DOHH2 (cell line): ENCODE data around the gene SELENOS.

Source experiments
- H3F3A ChIP-seq: fragments of 200-600 bp; sonication (generic), shearing (Covaris generic); 2 replicates; pipeline ENCODE4 v1.6.0; 2016; ENCODE audit warnings: antibody characterized with exemption, mild to moderate bottlenecking; ENCODE audit not compliant: control insufficient read depth, insufficient read depth
- H3K27ac ChIP-seq: fragments of 200-600 bp; sonication (generic); 2 replicates; pipeline ENCODE4 v1.5.1; 2014; ENCODE audit warnings: low read depth, mild to moderate bottlenecking, low read length, moderate library complexity
- H3K27me3 ChIP-seq: fragments of 200-600 bp; sonication (generic); 2 replicates; pipeline ENCODE4 v1.6.1; 2014; ENCODE audit warnings: mild to moderate bottlenecking, low read length, mixed read lengths; ENCODE audit not compliant: control insufficient read depth
- H3K36me3 ChIP-seq: fragments of 200-600 bp; sonication (generic); 2 replicates; pipeline ENCODE4 v1.6.1; 2014; ENCODE audit warnings: mild to moderate bottlenecking, low read length, moderate library complexity, mixed read lengths; ENCODE audit not compliant: control insufficient read depth
- H3K4me1 ChIP-seq: fragments of 200-600 bp; sonication (generic); 2 replicates; pipeline ENCODE4 v1.6.1; 2014; ENCODE audit warnings: mild to moderate bottlenecking, low read length, mixed read lengths; ENCODE audit not compliant: control insufficient read depth
- H3K4me2 ChIP-seq: fragments of 200-600 bp; sonication (generic); 2 replicates; pipeline ENCODE4 v1.6.0; 2014; ENCODE audit warnings: mild to moderate bottlenecking, low read length, moderate library complexity
- H3K4me3 ChIP-seq: fragments of 200-600 bp; sonication (generic); 2 replicates; pipeline ENCODE4 v1.5.1; 2014; ENCODE audit warnings: mild to moderate bottlenecking, low read length, mixed read lengths
- H3K79me2 ChIP-seq: fragments of 200-600 bp; sonication (generic); 2 replicates; pipeline ENCODE4 v1.6.1; 2014; ENCODE audit warnings: mild to moderate bottlenecking, low read length, mixed read lengths; ENCODE audit not compliant: control insufficient read depth
- H3K9me2 ChIP-seq: fragments of 200-600 bp; sonication (generic); replicated peaks from 2 replicates; pipeline ENCODE4 v1.6.1; 2014; ENCODE audit warnings: mild to moderate bottlenecking, low read length, mixed read lengths; ENCODE audit not compliant: control insufficient read depth
- H3K9me3 ChIP-seq: fragments of 200-600 bp; sonication (generic); 2 replicates; pipeline ENCODE4 v1.6.1; 2014; ENCODE audit warnings: antibody characterized with exemption, low read length, mixed read lengths; ENCODE audit not compliant: control insufficient read depth, insufficient read depth
- H4K20me1 ChIP-seq: fragments of 200-600 bp; sonication (generic); 2 replicates; pipeline ENCODE4 v1.6.0; 2014; ENCODE audit warnings: low read depth, mild to moderate bottlenecking, antibody characterized with exemption, low read length, moderate library complexity; ENCODE audit not compliant: control insufficient read depth, insufficient read depth
- EZH2phosphoT487 ChIP-seq: fragments of 200-600 bp; sonication (generic); IDR thresholded peaks from 2 replicates; pipeline ENCODE4 v1.6.1; 2017; ENCODE audit warnings: borderline replicate concordance, mild to moderate bottlenecking, antibody characterized with exemption, low read length, moderate library complexity, mixed read lengths
- TF ChIP-seq, protein P1 (sequence below): fragments of 200-600 bp; sonication (generic); IDR thresholded peaks from one replicate; pipeline ENCODE4 v1.5.1; 2014; ENCODE audit warnings: antibody characterized with exemption, mild to moderate bottlenecking, low read depth, low read length; ENCODE audit not compliant: poor library complexity, severe bottlenecking

The SELENOS gene

DNA sequence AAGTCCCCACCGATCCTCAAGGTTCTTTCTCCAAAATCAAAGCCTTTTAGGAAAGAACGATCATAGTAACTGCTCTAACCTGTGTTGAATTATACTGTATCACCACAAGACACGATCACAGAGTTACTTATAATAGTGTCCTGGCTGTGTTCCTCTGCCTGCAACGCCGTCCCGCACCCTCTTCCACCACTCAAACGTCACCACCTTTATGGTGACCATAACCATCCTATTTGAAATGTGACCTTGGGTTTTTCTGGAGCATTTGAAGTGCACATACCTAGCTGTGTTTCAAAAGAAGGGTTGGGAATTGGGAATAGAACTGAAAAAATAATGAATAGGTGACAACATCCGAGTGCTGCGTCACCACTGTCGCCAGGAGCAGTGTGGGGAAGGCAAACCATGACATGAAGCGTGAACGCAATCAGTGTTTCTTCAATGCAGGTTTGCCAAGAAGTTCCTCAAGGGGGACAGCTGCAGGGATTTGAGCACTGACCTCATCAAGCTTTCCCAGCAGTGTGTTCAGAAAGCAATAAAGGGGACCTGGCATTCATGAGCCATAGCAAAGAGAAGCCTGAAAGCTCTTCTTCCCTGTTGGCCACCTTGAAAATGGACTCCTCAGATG, 769 bp upstream of the SELENOS start:
- Histone ChIP-seq H3K79me2 (peaks cover 16% of the 10 kb centered on the region), H3K9me2 (no peaks in the 10 kb centered on the region), H3K9me3 (no peaks in the 10 kb centered on the region), H3K27me3 (no peaks in the 10 kb centered on the region), H3K4me3 (peak overlapping the region; percentile 79), H4K20me1 (no peaks in the 10 kb centered on the region), H3K27ac (no peak overlapping the region), H3F3A (peaks cover 34% of the 10 kb centered on the region), H3K36me3 (peaks cover 57% of the 10 kb centered on the region), H3K4me1 (peaks cover 14% of the 10 kb centered on the region), H3K4me2 (peak overlapping the region; percentile 81)
- TF ChIP-seq EZH2phosphoT487 = no peak
- TF ChIP-seq, protein P1, sequence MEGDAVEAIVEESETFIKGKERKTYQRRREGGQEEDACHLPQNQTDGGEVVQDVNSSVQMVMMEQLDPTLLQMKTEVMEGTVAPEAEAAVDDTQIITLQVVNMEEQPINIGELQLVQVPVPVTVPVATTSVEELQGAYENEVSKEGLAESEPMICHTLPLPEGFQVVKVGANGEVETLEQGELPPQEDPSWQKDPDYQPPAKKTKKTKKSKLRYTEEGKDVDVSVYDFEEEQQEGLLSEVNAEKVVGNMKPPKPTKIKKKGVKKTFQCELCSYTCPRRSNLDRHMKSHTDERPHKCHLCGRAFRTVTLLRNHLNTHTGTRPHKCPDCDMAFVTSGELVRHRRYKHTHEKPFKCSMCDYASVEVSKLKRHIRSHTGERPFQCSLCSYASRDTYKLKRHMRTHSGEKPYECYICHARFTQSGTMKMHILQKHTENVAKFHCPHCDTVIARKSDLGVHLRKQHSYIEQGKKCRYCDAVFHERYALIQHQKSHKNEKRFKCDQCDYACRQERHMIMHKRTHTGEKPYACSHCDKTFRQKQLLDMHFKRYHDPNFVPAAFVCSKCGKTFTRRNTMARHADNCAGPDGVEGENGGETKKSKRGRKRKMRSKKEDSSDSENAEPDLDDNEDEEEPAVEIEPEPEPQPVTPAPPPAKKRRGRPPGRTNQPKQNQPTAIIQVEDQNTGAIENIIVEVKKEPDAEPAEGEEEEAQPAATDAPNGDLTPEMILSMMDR = no peak

DNA sequence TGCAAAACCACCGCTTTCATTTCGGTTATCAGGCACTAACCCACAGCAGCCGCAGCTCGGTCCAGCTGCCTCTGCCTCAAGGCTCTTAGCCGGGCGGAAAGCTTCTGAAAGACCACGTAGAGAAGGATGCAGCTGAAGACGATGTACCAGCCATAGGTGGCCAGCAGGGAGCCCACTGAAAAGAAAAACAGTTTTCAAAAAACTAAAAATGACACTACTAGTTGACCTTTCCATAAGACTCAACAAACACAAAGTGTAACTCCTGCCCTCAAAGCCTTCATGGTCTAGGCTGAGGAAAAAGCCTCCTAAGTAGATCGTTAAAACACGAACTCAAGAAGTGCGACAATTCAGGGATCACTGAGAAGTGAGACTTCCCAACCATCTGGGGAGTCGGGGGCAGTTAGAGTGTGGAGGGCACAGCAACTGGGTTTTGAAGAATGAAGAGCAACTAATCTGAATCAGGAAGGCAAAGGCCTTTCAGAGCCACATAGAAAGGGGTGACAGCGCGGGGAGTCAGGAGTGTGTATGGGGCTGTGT, 716 bp downstream of the SELENOS start:
- no peak overlapping the region for H3K27ac ChIP-seq
- H3K4me1 ChIP-seq = peaks cover 14% of the 10 kb centered on the region
- H3K79me2 ChIP-seq = peaks cover 16% of the 10 kb centered on the region
- H3K36me3 ChIP-seq = peaks cover 56% of the 10 kb centered on the region
- peak overlapping the region; percentile 81 for H3K4me2 ChIP-seq
- no peaks in the 10 kb centered on the region for H3K27me3 ChIP-seq
- H3F3A ChIP-seq = peaks cover 27% of the 10 kb centered on the region
- H3K9me2 ChIP-seq = no peaks in the 10 kb centered on the region
- H3K4me3 ChIP-seq = peak overlapping the region; percentile 79
- TF ChIP-seq EZH2phosphoT487 = no peak
- TF ChIP-seq, protein P1 = peak; percentile 53
- no peaks in the 10 kb centered on the region for H3K9me3 ChIP-seq
- no peaks in the 10 kb centered on the region for H4K20me1 ChIP-seq

DNA sequence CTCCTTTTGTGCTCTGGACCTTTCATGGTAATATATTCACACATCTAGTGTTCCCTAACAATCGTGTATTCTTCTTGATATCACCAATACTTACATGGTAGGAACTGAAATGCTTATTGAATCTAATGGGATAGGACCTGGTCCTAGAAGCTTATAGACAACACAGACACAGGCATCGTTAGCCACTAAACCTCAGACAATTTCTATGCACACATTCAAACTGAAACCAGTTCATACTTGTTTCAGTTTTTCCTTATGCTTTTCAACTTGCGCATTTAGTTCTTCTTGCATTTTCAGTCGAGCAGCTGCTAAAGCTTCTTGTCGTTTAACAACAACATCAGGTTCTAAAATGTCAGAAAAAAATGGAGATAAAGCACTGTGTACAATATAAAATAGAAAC, 2.3 kb downstream of the SELENOS start:
- Histone ChIP-seq H3K9me3 (no peaks in the 10 kb centered on the region), H4K20me1 (no peaks in the 10 kb centered on the region), H3K4me3 (no peak overlapping the region), H3K27ac (no peak overlapping the region), H3K36me3 (peaks cover 56% of the 10 kb centered on the region), H3K4me2 (no peak overlapping the region), H3K4me1 (peaks cover 14% of the 10 kb centered on the region), H3K27me3 (no peaks in the 10 kb centered on the region), H3F3A (peaks cover 19% of the 10 kb centered on the region), H3K9me2 (no peaks in the 10 kb centered on the region), H3K79me2 (peaks cover 16% of the 10 kb centered on the region)
- TF ChIP-seq, protein P1 = no peak
- no peak for TF ChIP-seq EZH2phosphoT487
